HepG2 (cell line): ENCODE results near the gene MOSPD2. TPM values are rescaled to one million over a fixed set of nuclear protein-coding genes. Genes with fewer than 3 reads are reported as not detected.
A peak's percentile ranks its signal among the peaks of the same experiment; 100 is the strongest.

Experiments used
- ETV5 ChIP-seq: IDR thresholded peaks from 2 replicates; pipeline ENCODE4 v1.6.1; 2018; ENCODE audit warnings: missing biosample characterization, missing genetic modification reagents, inconsistent platforms, borderline replicate concordance
- GATAD2A ChIP-seq: IDR thresholded peaks from 2 replicates; pipeline ENCODE4 v1.6.1; 2016
- HINFP ChIP-seq: sonication (generic); formaldehyde crosslinking; IDR thresholded peaks from 2 replicates; pipeline ENCODE4 v1.4.0; 2020; ENCODE audit warnings: low read depth, mild to moderate bottlenecking, missing genetic modification reagents
- KLF15 ChIP-seq: sonication (generic); formaldehyde crosslinking; IDR thresholded peaks from 2 replicates; pipeline ENCODE4 v1.8.1; 2023; ENCODE audit warnings: borderline replicate concordance, mild to moderate bottlenecking, inconsistent platforms, missing genetic modification reagents, mixed read lengths
- MTF1 ChIP-seq: sonication (generic); formaldehyde crosslinking; IDR thresholded peaks from 2 replicates; pipeline ENCODE4 v1.5.0; 2020; ENCODE audit warnings: missing genetic modification reagents
- SALL1 ChIP-seq: sonication (generic); formaldehyde crosslinking; IDR thresholded peaks from 2 replicates; pipeline ENCODE4 v1.8.0; 2022; ENCODE audit warnings: mild to moderate bottlenecking, missing genetic modification reagents
- SNAI1 ChIP-seq: sonication (generic); formaldehyde crosslinking; IDR thresholded peaks from 2 replicates; pipeline ENCODE4 v1.5.0; 2020; ENCODE audit warnings: mild to moderate bottlenecking, missing genetic modification reagents, borderline replicate concordance
- SP140L ChIP-seq: sonication (generic); formaldehyde crosslinking; IDR thresholded peaks from 2 replicates; pipeline ENCODE4 v1.4.0; 2020; ENCODE audit warnings: missing genetic modification reagents, borderline replicate concordance
- ZFP1 ChIP-seq: IDR thresholded peaks from 2 replicates; pipeline ENCODE4 v1.6.1; 2016
- ZNF121 ChIP-seq: sonication (generic); formaldehyde crosslinking; IDR thresholded peaks from 2 replicates; pipeline ENCODE4 v1.5.0; 2020; ENCODE audit warnings: mild to moderate bottlenecking, missing genetic modification reagents
- ZNF275 ChIP-seq: sonication (generic); formaldehyde crosslinking; IDR thresholded peaks from 2 replicates; pipeline ENCODE4 v1.8.0; 2022; ENCODE audit warnings: missing genetic modification reagents, mild to moderate bottlenecking, inconsistent platforms, borderline replicate concordance
- ZNF280B ChIP-seq: sonication (generic); formaldehyde crosslinking; IDR thresholded peaks from 2 replicates; pipeline ENCODE4 v1.5.0; 2020; ENCODE audit warnings: missing genetic modification reagents, mild to moderate bottlenecking, borderline replicate concordance
- polyA plus RNA-seq, 8 experiments: library from polyadenylated mRNA; depleted of rRNA in 3 of 8; stranded (reverse) in 7 of 8; unstranded in 1 of 8; fragments of >200 nt; fragmentation: Illumina TruSeq in 4 of 8; extraction: Trizol in 4 of 8; gene quantifications; 2 replicates each; pipeline versions ENCODE4 v1.2.1 to v1.2.3, GENCODE V29; 2011 to 2016; ENCODE audit warnings: low read depth in 4 of 8, missing spikeins in 1 of 8, mixed read lengths in 1 of 8; ENCODE audit not compliant: insufficient read depth in 1 of 8
- total RNA-seq, 5 experiments: library from RNA; depleted of rRNA; stranded (reverse); fragments of >200 nt; fragmentation: Illumina TruSeq; extraction: Trizol; gene quantifications; 2 replicates each; pipeline ENCODE4 v1.2.3, GENCODE V29; 2016; ENCODE audit warnings: low read depth in 1 of 5

MOSPD2 gene
- total and polyA plus RNA-seq, 2 of the 13 experiments (the other 11 are each of a cell fraction or from before 2014, with no cell fraction given): 4.8 to 7.0 TPM

GRCh38 chrX:14872851-14873675 lies at the start of gene MOSPD2, which contains the start of gene FANCB (continued):
- no peak for TF ChIP-seq ZNF275 (CRISPR knock-in tag)
- no peak for TF ChIP-seq ETV5 (CRISPR knock-in tag)
- TF ChIP-seq ZFP1 (CRISPR knock-in tag): no peak
- no peak for TF ChIP-seq ZNF280B
- TF ChIP-seq MTF1 (CRISPR knock-in tag): no peak
- TF ChIP-seq GATAD2A (CRISPR knock-in tag): no peak
- TF ChIP-seq KLF15 (CRISPR knock-in tag): no peak
- no peak for TF ChIP-seq SNAI1 (CRISPR knock-in tag)
- no peak for TF ChIP-seq SP140L (CRISPR knock-in tag)
- TF ChIP-seq SALL1: peak; percentile 32; the same call in 1 of the 2 replicates
- no peak for TF ChIP-seq HINFP (CRISPR knock-in tag)
- TF ChIP-seq ZNF121 (CRISPR knock-in tag): no peak
- TF ChIP-seq, all 625 proteins: peak for 89
